Measurements from ENCODE around the gene DIDO1. TPM values are rescaled to one million over a fixed set of nuclear protein-coding genes. Genes with fewer than 3 reads are reported as not detected.
A peak's percentile ranks its signal among the peaks of the same experiment; 100 is the strongest.

The DIDO1 gene
- total RNA-seq, 4 donors from 2014 or later, result 68.3 to 135 (median 88.0) TPM

DNA sequence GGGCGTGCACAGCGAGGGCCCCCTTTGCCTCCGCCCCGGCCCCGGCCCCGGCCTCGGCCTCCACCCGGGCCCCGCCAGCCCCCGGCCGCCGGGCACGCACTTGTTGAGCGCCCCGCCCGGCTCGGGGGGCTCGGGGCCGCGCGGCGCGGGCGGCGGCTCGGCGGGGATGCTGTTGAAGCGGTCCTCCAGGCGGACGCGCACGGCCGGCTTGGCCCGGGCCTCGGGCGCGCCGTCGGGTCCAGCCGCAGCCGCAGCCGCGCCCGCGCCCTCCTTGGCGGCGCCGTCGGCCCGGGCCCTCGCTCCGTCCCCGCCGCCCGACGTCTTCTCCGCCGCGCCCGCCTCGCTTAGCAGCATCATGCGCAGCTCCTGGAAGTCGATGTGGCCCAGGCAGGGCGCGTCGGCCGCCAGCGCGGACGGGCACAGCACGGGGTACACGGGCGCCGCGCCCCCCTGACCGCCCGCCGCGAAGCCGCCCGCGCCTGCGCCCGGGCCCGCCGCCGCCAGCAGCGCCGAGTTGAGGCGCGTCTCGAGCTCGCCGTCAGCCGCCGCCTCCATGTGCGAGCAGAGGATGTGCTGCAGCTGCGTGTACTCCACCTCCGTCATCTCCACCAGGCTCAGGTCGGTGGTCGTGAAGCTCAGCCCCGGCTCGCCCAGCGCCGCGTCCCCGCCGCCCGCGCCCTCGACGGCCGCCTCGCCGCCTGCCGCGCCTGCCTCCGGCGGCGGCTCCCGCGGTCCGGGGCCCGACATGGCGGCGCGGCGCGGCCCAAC, 65.2 kb downstream of the DIDO1 start:
- Histone ChIP-seq H3K4me1 (peaks cover 7 to 13% (median 9%) of the 10 kb centered on the region in 4 donors), H3K36me3 (peaks cover 0 to 8% (median 0%) of the 10 kb centered on the region in 4 donors), H3K27me3 (peaks cover 4% of the 10 kb centered on the region), H3K4me3 (peak overlapping the region in 3 of 4 donors; percentile 34 to 50 (median 47)), H3K27ac (peak overlapping the region in 1 of 4 donors; percentile 30), H3K9me3 (no peaks in the 10 kb centered on the region)
- TF ChIP-seq EP300 (IDR thresholded peaks at IDR 0.05; ENCODE audit: low read depth) (no peak), POLR2AphosphoS5 (IDR thresholded peaks at IDR 0.05) (no peak), POLR2A (IDR thresholded peaks at IDR 0.05) (no peak)
- TF ChIP-seq, protein P1, sequence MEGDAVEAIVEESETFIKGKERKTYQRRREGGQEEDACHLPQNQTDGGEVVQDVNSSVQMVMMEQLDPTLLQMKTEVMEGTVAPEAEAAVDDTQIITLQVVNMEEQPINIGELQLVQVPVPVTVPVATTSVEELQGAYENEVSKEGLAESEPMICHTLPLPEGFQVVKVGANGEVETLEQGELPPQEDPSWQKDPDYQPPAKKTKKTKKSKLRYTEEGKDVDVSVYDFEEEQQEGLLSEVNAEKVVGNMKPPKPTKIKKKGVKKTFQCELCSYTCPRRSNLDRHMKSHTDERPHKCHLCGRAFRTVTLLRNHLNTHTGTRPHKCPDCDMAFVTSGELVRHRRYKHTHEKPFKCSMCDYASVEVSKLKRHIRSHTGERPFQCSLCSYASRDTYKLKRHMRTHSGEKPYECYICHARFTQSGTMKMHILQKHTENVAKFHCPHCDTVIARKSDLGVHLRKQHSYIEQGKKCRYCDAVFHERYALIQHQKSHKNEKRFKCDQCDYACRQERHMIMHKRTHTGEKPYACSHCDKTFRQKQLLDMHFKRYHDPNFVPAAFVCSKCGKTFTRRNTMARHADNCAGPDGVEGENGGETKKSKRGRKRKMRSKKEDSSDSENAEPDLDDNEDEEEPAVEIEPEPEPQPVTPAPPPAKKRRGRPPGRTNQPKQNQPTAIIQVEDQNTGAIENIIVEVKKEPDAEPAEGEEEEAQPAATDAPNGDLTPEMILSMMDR (IDR thresholded peaks at IDR 0.05), result no peak
- in situ Hi-C loops (cut with MboI; ENCODE audit: low pct_ligation_motif_present in 1 of 4, low pct_unique_long_range_greater_than_20kb in 1 of 4, low sequenced_read_pairs in 3 of 4), result no loop called here
- intact Hi-C loops (cut with DNase I; ENCODE audit: low total_unique reads), result no loop called here
- 1% methylated on average over 44 of the region's 129 CpGs; no CpG with 5 or more reads in 1 of the 2 donors for WGBS, 2 donors (ENCODE audit: low coverage in 1 of 2)
- DNase-seq, result no peak

DNA sequence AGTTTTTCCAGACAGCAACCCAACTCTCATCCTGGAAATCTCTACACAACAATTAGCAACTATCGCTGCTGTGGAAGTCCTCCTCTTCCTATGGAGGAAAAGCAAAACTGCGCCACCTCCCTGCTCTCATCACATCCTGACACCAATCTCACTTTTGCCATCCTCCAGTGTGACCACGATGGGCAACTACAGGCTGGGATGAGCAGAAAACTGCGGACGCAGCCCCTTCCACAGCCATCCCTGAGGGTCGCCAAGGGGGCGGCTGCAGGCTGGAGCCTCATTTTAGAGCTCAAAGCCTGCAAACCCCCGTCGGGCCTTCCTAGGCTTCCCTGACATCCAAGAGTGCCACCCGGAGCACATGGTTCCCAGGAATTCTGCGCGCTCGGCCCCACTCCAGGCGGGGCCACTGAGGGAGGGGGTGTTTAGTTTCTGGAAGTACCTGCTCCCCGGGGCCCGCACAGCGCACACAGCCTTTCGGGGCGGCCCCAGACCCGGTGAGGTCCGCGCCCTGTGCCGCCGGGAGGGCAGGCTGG, 65.8 kb downstream of the DIDO1 start:
- peak overlapping the region in 3 of 4 donors; percentile 14 to 50 (median 47) for H3K4me3 ChIP-seq
- no peak overlapping the region for H3K27ac ChIP-seq
- WGBS, 2 donors (ENCODE audit: low coverage in 1 of 2), result 38 to 40% methylated on average over 1 to 14 of the region's 24 CpGs
- no peak for DNase-seq
- intact Hi-C loops (cut with DNase I; ENCODE audit: low total_unique reads), result no loop called here
- TF ChIP-seq POLR2A (IDR thresholded peaks at IDR 0.05) (no peak), EP300 (IDR thresholded peaks at IDR 0.05; ENCODE audit: low read depth) (no peak), POLR2AphosphoS5 (IDR thresholded peaks at IDR 0.05) (no peak)
- TF ChIP-seq, protein P1 (IDR thresholded peaks at IDR 0.05), result no peak
- in situ Hi-C loops (cut with MboI; ENCODE audit: low pct_ligation_motif_present in 1 of 4, low pct_unique_long_range_greater_than_20kb in 1 of 4, low sequenced_read_pairs in 3 of 4), result no loop called here
- peaks cover 0 to 8% (median 0%) of the 10 kb centered on the region in 4 donors for H3K36me3 ChIP-seq
- H3K27me3 ChIP-seq, result peaks cover 4% of the 10 kb centered on the region
- no peaks in the 10 kb centered on the region for H3K9me3 ChIP-seq
- H3K4me1 ChIP-seq, result peaks cover 7 to 13% (median 9%) of the 10 kb centered on the region in 4 donors

DNA sequence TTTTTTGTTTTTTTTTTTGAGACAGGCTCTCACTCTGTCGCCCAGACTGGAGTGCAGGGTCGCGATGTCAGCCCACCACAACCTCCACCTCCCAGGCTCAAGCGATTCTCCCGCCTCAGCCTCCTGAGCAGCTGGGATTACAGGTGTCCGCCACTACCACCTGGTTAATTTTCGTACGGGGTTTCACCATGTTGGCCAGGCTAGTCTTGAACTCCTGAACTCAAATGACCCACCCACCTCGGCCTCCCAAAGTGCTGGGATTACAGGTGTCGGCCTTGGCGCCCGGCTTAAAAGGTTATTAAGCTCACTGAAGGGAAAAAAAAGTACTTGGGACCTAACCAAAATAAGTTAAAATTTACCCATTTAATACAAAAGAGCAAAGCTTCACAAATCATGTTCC, 66.6 kb downstream of the DIDO1 start:
- TF ChIP-seq POLR2A (IDR thresholded peaks at IDR 0.05) (no peak), POLR2AphosphoS5 (IDR thresholded peaks at IDR 0.05) (no peak), EP300 (IDR thresholded peaks at IDR 0.05; ENCODE audit: low read depth) (no peak)
- TF ChIP-seq, protein P1 (IDR thresholded peaks at IDR 0.05), result no peak
- no peak for DNase-seq
- H3K4me1 ChIP-seq, result peaks cover 7 to 13% (median 9%) of the 10 kb centered on the region in 4 donors
- H3K27me3 ChIP-seq, result peaks cover 4% of the 10 kb centered on the region
- peaks cover 0 to 8% (median 0%) of the 10 kb centered on the region in 4 donors for H3K36me3 ChIP-seq
- H3K9me3 ChIP-seq, result no peaks in the 10 kb centered on the region
- peak overlapping the region in 1 of 4 donors; percentile 50 for H3K4me3 ChIP-seq
- WGBS, 2 donors (ENCODE audit: low coverage in 1 of 2), result 90 to 93% methylated on average over 6 to 12 of the region's 12 CpGs
- intact Hi-C loops (cut with DNase I; ENCODE audit: low total_unique reads), result no loop called here
- in situ Hi-C loops (cut with MboI; ENCODE audit: low pct_ligation_motif_present in 1 of 4, low pct_unique_long_range_greater_than_20kb in 1 of 4, low sequenced_read_pairs in 3 of 4), result no loop called here
- H3K27ac ChIP-seq, result no peak overlapping the region

DNA sequence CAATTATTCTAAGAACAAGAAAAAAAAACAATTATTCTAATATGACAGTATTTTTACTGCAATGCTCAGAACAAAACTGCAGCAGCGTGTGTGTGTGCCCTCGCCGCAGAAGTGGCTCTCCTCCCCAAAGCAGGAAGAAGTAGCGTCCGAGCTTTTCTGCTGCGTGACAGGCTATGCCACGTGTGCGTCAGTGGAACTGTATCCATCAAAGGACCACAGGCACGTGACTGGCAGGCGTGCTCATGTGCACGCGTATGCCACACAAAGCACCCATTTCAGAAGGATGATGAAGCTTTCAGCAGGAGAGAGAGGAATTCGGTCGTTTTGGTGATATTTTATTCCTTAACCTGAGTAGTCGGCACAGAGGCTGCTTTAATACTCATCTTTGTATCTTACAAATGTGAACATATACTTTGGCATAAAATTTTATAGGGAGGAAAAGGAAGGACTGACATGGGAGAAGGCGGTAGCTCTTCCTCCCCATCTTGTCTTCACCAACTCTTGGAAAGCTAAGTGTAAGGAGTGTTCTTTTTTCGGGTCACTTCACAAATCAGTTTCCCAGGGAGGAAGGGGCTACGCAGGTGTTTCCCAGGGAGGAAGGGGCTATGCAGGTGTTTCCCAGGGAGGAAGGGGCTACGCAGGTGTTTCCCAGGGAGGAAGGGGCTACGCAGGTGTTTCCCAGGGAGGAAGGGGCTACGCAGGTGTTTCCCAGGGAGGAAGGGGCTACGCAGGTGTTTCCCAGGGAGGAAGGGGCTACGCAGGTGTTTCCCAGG, 68.1 kb downstream of the DIDO1 start:
- peaks cover 4% of the 10 kb centered on the region for H3K27me3 ChIP-seq
- in situ Hi-C loops (cut with MboI; ENCODE audit: low pct_ligation_motif_present in 1 of 4, low pct_unique_long_range_greater_than_20kb in 1 of 4, low sequenced_read_pairs in 3 of 4), result no loop called here
- H3K4me1 ChIP-seq, result peaks cover 7 to 13% (median 9%) of the 10 kb centered on the region in 4 donors
- H3K27ac ChIP-seq, result no peak overlapping the region
- WGBS, 2 donors (ENCODE audit: low coverage in 1 of 2), result 88 to 92% methylated on average over 16 to 20 of the region's 23 CpGs
- no peak for DNase-seq
- peaks cover 0 to 8% (median 0%) of the 10 kb centered on the region in 4 donors for H3K36me3 ChIP-seq
- H3K4me3 ChIP-seq, result no peak overlapping the region
- TF ChIP-seq POLR2A (IDR thresholded peaks at IDR 0.05) (no peak), EP300 (IDR thresholded peaks at IDR 0.05; ENCODE audit: low read depth) (no peak), POLR2AphosphoS5 (IDR thresholded peaks at IDR 0.05) (no peak)
- TF ChIP-seq, protein P1 (IDR thresholded peaks at IDR 0.05), result no peak
- no peaks in the 10 kb centered on the region for H3K9me3 ChIP-seq
- intact Hi-C loops (cut with DNase I; ENCODE audit: low total_unique reads), result no loop called here
